TTC549 (cell line): ENCODE data around the gene ZNF71.
"Not testable (repeated sequence)": the region's sequence is repeated elsewhere in the genome, so short reads cannot be mapped to it uniquely, and the experiment has no call there.

Experiments
- FAIRE-seq: peaks from 2 replicates; lab custom pipeline; 2012; peaks lifted over from hg19 to GRCh38; lab: Jason Lieb, UNC

Gene ZNF71

GRCh38 chr19:56623006-56623405 is 27.9 kb downstream of the ZNF71 start:
- FAIRE-seq = no peak

- no peak for FAIRE-seq
These were observed 30.6 kb downstream of the ZNF71 start for GRCh38 chr19:56625708-56626107.

- FAIRE-seq = no peak
These were observed 37.9 kb downstream of the ZNF71 start for GRCh38 chr19:56633021-56633420.

GRCh38 chr19:56637976-56638555 is 43.0 kb downstream of the ZNF71 start:
- FAIRE-seq = no peak

GRCh38 chr19:56639217-56639616 is 44.1 kb downstream of the ZNF71 start:
- no peak for FAIRE-seq

- no peak for FAIRE-seq
These were observed 47.8 kb downstream of the ZNF71 start, which contains the start of gene SMIM17 for GRCh38 chr19:56642711-56643459. Gene SMIM17, plus strand, starts transcription at chr19:56643159. Its CDS starts 2,509 bp downstream, at chr19:56645668.

- FAIRE-seq = no peak
These were observed 48.4 kb downstream of the ZNF71 start for GRCh38 chr19:56643460-56643955.

- no peak for FAIRE-seq
These were observed 59.0 kb downstream of the ZNF71 start for GRCh38 chr19:56654151-56654550.

- FAIRE-seq = no peak
These were observed 65.4 kb downstream of the ZNF71 start for GRCh38 chr19:56660381-56661107.

- FAIRE-seq = no peak
These were observed 66.1 kb downstream of the ZNF71 start for GRCh38 chr19:56661248-56661647.

- FAIRE-seq = no peak
These were observed 68.9 kb downstream of the ZNF71 start for GRCh38 chr19:56663931-56664500.

GRCh38 chr19:56664511-56664910 is 69.4 kb downstream of the ZNF71 start:
- no peak for FAIRE-seq

- no peak for FAIRE-seq
These were observed 72.3 kb downstream of the ZNF71 start for GRCh38 chr19:56667311-56667870.

- no peak for FAIRE-seq
These were observed 73.6 kb downstream of the ZNF71 start for GRCh38 chr19:56668676-56669075.

GRCh38 chr19:56670401-56670960 is 75.4 kb downstream of the ZNF71 start:
- no peak for FAIRE-seq

- FAIRE-seq = no peak
These were observed 76.0 kb downstream of the ZNF71 start for GRCh38 chr19:56670961-56671612.

GRCh38 chr19:56671613-56671994 is 76.5 kb downstream of the ZNF71 start, which contains the start of gene ZNF835:
Gene ZNF835, minus strand, starts transcription at chr19:56671757. Its CDS starts 6,559 bp downstream, at chr19:56665198.
- FAIRE-seq = peak; percentile 39

- FAIRE-seq = not testable (repeated sequence)
These were observed 77.5 kb downstream of the ZNF71 start for GRCh38 chr19:56672610-56673009.
